Neutrophil (primary cell): ENCODE data around the gene OAT.
"Not testable (repeated sequence)": the region's sequence is repeated elsewhere in the genome, so short reads cannot be mapped to it uniquely, and the experiment has no call there.

Source experiments
- H3K27ac ChIP-seq: fragments of 200-600 bp; sonication (generic); 2 replicates; pipeline ENCODE4 v1.5.1; 2016; ENCODE audit warnings: mild to moderate bottlenecking, moderate library complexity
- H3K27me3 ChIP-seq: fragments of 200-600 bp; sonication (generic); 2 replicates; pipeline ENCODE4 v1.6.0; 2016; ENCODE audit warnings: mild to moderate bottlenecking
- H3K36me3 ChIP-seq: fragments of 200-600 bp; sonication (generic); 2 replicates; pipeline ENCODE4 v1.5.1; 2017
- H3K4me1 ChIP-seq, 2 experiments: fragments of 200-600 bp in 1 of 2; sonication (generic) in 1 of 2; 1 replicate in 1 of 2; 2 replicates in 1 of 2; pipeline versions ENCODE4 v1.5.1 to v1.6.1; 2013 to 2016; ENCODE audit warnings: low read depth in 1 of 2, low read length in 1 of 2, mild to moderate bottlenecking in 1 of 2, moderate library complexity in 1 of 2; ENCODE audit not compliant: control insufficient read depth in 1 of 2, insufficient read depth in 1 of 2
- H3K4me3 ChIP-seq, 2 experiments: fragments of 200-600 bp in 1 of 2; sonication (generic) in 1 of 2; 1 replicate in 1 of 2; 2 replicates in 1 of 2; pipeline ENCODE4 v1.5.1; 2013 to 2016; ENCODE audit warnings: low read depth in 1 of 2, low read length in 1 of 2, mild to moderate bottlenecking in 1 of 2, moderate library complexity in 1 of 2
- H3K9me3 ChIP-seq: fragments of 200-600 bp; sonication (generic); 2 replicates; pipeline ENCODE4 v1.5.1; 2016
- TF ChIP-seq, protein P1 (sequence below): fragments of 200-600 bp; sonication (generic); IDR thresholded peaks from 2 replicates; pipeline ENCODE4 v1.5.1; 2016; ENCODE audit warnings: antibody characterized with exemption

Gene OAT

DNA sequence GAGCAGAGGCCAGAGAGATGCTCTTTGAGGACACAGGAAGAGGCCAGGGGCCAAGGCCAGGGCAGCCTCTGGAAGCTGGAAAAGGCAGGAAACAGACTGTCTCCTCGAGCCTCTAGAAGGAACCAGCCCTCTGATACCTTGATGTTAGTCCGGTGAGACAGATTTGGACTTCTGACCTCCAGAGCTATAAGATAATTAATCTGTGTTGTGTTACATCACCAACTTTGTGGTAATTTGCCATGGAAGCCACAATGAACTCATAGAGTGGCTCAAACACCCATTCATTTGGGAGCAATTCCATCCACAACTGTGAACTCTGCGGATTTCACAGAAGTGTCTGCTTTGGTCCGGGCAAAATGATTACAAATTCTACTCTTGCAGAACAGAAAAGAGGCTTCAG, 48.7 kb downstream of the OAT start:
- Histone ChIP-seq H3K27me3 (peaks cover 45% of the 10 kb centered on the region), H3K9me3 (no peaks in the 10 kb centered on the region), H3K27ac (no peak overlapping the region), H3K36me3 (no peaks in the 10 kb centered on the region), H3K4me1 (no peaks in the 10 kb centered on the region), H3K4me3 (no peak overlapping the region)
- TF ChIP-seq, protein P1, sequence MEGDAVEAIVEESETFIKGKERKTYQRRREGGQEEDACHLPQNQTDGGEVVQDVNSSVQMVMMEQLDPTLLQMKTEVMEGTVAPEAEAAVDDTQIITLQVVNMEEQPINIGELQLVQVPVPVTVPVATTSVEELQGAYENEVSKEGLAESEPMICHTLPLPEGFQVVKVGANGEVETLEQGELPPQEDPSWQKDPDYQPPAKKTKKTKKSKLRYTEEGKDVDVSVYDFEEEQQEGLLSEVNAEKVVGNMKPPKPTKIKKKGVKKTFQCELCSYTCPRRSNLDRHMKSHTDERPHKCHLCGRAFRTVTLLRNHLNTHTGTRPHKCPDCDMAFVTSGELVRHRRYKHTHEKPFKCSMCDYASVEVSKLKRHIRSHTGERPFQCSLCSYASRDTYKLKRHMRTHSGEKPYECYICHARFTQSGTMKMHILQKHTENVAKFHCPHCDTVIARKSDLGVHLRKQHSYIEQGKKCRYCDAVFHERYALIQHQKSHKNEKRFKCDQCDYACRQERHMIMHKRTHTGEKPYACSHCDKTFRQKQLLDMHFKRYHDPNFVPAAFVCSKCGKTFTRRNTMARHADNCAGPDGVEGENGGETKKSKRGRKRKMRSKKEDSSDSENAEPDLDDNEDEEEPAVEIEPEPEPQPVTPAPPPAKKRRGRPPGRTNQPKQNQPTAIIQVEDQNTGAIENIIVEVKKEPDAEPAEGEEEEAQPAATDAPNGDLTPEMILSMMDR, result no peak

DNA sequence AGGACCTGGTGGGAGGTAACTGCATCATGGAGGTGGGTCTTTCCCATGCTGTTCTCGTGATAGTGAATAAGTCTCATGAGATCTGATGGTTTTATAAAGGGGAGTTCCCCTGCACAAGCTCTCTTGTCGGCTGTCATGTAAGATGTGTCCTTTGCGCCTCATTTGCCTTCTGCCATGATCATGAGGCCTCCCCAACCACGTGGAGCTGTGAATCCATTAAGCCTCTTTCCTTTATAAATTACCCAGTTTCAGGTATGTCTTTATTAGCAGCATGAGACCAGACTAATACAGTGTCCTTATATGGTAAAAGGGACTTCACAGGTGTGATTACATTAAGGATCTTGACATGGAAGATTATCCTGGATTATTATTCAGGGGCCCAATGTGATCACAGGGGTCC, 49.2 kb downstream of the OAT start:
- H3K27ac ChIP-seq, H3K36me3 ChIP-seq, H3K4me3 ChIP-seq, H3K9me3 ChIP-seq, H3K4me1 ChIP-seq: not testable (repeated sequence)
- peaks cover 45% of the 10 kb centered on the region for H3K27me3 ChIP-seq

DNA sequence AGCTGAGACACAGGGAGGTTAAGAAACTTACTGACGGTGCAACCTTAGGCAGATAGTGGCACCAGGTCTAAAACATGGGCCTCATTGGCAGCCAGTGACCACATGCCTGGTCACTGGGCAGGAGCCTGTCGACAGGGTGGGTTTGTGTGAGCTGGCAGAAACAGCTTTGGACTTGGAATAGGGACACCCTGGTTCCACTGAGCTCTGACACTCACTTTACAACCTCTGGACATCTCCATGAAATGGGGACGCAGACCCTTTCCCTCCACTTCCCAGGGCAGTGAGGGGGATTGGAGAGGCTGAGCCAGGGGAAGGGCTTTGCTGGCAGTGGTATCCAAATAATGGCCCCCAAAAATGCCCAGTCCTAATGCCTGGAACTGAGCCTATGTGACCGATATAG, 49.7 kb downstream of the OAT start:
- H3K36me3 ChIP-seq, result no peaks in the 10 kb centered on the region
- H3K27ac ChIP-seq, result no peak overlapping the region
- H3K9me3 ChIP-seq, result no peaks in the 10 kb centered on the region
- no peak overlapping the region for H3K4me3 ChIP-seq
- TF ChIP-seq, protein P1, result no peak
- H3K27me3 ChIP-seq, result peaks cover 45% of the 10 kb centered on the region
- H3K4me1 ChIP-seq, result no peaks in the 10 kb centered on the region

DNA sequence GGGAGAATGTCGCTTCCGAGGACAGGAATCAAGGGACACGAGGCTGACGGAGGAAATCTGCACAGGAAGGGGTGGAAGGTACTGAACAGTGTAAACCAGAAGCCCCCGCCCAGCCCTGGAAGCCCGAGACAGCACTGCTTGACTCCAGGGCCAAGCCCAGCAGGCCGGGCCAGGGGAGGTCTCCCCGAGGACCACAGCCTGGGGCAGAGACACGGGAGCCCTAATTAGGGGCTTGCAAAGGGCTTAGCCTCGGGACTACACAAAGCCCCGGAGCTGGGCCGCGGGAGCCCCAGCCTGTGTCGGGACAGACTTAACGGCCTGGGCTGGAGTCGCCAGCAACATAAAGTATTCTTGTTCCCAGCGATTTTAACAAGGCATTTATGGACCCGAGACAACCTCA, 50.8 kb downstream of the OAT start:
- H3K4me3 ChIP-seq, result no peak overlapping the region
- H3K9me3 ChIP-seq, result no peaks in the 10 kb centered on the region
- TF ChIP-seq, protein P1, result no peak
- no peaks in the 10 kb centered on the region for H3K4me1 ChIP-seq
- no peak overlapping the region for H3K27ac ChIP-seq
- peaks cover 44% of the 10 kb centered on the region for H3K27me3 ChIP-seq
- no peaks in the 10 kb centered on the region for H3K36me3 ChIP-seq

DNA sequence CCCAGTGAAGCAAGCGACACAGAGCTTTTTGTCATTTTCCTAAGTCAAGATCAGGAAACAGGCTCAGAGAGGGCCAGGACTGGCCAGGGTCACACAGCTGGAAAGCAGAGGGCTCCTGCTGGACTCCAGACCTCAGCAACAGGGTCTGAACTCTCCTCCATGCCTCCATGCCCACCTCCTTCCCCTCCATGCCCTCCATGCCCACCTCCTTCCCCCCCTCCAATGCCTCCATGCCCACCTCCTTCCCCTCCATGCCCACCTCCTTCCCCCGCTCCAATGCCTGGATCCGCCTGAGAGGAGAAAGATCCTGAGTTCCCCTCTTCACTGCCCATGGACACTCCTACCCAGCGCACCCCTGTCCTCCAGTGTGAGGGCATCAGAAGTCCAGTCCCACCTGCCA, 51.3 kb downstream of the OAT start:
- TF ChIP-seq, protein P1, result no peak
- H3K4me3 ChIP-seq, result no peak overlapping the region
- no peaks in the 10 kb centered on the region for H3K9me3 ChIP-seq
- no peaks in the 10 kb centered on the region for H3K36me3 ChIP-seq
- H3K27me3 ChIP-seq, result peaks cover 39% of the 10 kb centered on the region
- H3K27ac ChIP-seq, result no peak overlapping the region
- H3K4me1 ChIP-seq, result no peaks in the 10 kb centered on the region

DNA sequence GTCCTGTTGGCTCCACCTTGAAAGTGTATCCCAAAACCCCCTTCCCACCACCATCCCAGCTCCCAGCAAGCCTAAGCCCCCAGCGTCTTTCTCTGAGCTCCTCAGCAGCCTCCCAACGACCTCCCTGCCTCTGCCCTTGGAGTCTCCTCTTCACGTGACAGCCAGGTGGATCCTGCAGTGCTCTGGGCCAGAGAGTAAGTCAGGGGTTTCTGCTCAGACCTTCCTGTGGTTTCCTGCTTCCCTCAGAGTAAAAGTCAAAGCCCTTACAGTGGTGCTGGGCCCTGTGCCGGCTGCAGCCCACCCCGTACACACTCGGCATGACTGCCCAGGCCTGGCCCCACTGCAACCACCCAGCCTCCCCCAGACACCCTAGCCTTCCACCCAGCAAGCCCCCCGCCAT, 51.9 kb downstream of the OAT start:
- H3K4me1 ChIP-seq, result no peaks in the 10 kb centered on the region
- H3K27ac ChIP-seq, result no peak overlapping the region
- H3K9me3 ChIP-seq, result no peaks in the 10 kb centered on the region
- TF ChIP-seq, protein P1, result no peak
- no peaks in the 10 kb centered on the region for H3K36me3 ChIP-seq
- H3K27me3 ChIP-seq, result peaks cover 35% of the 10 kb centered on the region
- H3K4me3 ChIP-seq, result no peak overlapping the region
